Measurements from ENCODE around the gene TEAD1. TPM values are rescaled to one million over a fixed set of nuclear protein-coding genes. Genes with fewer than 3 reads are reported as not detected.
A peak's percentile ranks its signal among the peaks of the same experiment; 100 is the strongest.

TEAD1 gene
- total and polyA plus RNA-seq, 9 of the 15 experiments (the other 6 are each of a cell fraction or from before 2014, with no cell fraction given), result 1.7 to 17.7 (median 10.8) TPM

DNA sequence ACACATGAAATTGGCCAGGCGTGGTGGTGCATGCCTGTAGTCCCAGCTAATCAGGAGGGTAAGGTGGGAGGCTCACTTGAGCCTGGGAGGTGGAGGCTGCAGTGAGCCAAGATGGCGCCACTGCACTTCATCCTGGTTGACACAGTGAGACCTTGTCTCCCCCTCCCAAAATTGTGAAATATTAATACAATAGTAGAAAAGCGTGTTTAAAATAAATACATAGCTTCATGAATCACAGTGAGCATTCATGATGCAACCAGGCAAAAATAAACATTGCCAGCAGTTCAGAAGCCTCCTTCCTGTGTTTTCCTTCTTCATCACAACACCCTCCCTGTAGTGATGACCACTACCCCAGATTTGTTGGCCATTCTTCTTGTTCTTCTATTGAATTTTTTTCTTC, 4.3 kb upstream of the TEAD1 start:
- no TSS peak for BruUV-seq (replicated peaks)
- H3K9ac ChIP-seq (ENCODE audit: insufficient read depth in 1 of 2, low read depth in 2 of 2, low read length in 2 of 2), result no peak overlapping the region
- H2AFZ ChIP-seq (ENCODE audit: low read depth, low read length), result no peak overlapping the region
- H3K27me3 ChIP-seq (ENCODE audit: control insufficient read depth in 2 of 2, insufficient read depth in 2 of 2, low read length in 2 of 2), result no peaks in the 10 kb centered on the region
- ATAC-seq, result no peak
- intact Hi-C loops (cut with micrococcal nuclease), result loop anchor here (5.0 kb wide), 3 partner anchors 72 to 217 kb away; no protein-coding TSS in a partner anchor
- no peak overlapping the region for H3K4me3 ChIP-seq
- no peak overlapping the region for H3K4me2 ChIP-seq (ENCODE audit: insufficient read depth, low read length)
- no peaks in the 10 kb centered on the region for H3K36me3 ChIP-seq (ENCODE audit: control insufficient read depth, insufficient read depth, low read length)
- H3K4me1 ChIP-seq (replicated peaks in 1 of 2; ENCODE audit: control insufficient read depth in 2 of 2, insufficient read depth in 2 of 2, low read length in 2 of 2), result peaks cover 3 to 5% of the 10 kb centered on the region in 2 experiments; a peak in 2 of 5 replicates
- no peak overlapping the region for H3K27ac ChIP-seq (ENCODE audit: extremely low read depth, low read depth, low read length)
- ChIA-PET CTCF (ENCODE audit: low intra/inter-chr PET ratio) (no interaction called here), POLR2A (interaction anchor here (1.5 kb wide), 1 partner anchor 10 kb away, joined by 3 read pairs; no protein-coding TSS in a partner anchor)
- no peak for DNase-seq (ENCODE audit: extremely low read depth in 1 of 4, low spot score in 3 of 4)
- no peaks in the 10 kb centered on the region for H3K9me3 ChIP-seq (replicated peaks; ENCODE audit: control insufficient read depth, insufficient read depth, low read depth, low read length)
- FAIRE-seq, result no peak
- in situ Hi-C loops (cut with MboI), result no loop called here
- 79% methylated on average over 3 of the region's 3 CpGs for WGBS (ENCODE audit: insufficient coverage, low coverage, missing lambda C conversion rate)
- TF ChIP-seq C11orf30 (IDR thresholded peaks at IDR 0.05; ENCODE audit: low read depth) (no peak), CEBPG (CRISPR knock-in tag; IDR thresholded peaks at IDR 0.05) (no peak), CEBPG (tag; conservative IDR thresholded peaks at IDR 0.05 in 1 of 2, IDR thresholded peaks at IDR 0.05 in 1 of 2) (peak in 1 of 2 experiments; percentile 28; a peak in 1 of 4 replicates), YY1 (IDR thresholded peaks at IDR 0.05; ENCODE audit: borderline replicate concordance in 1 of 3, control insufficient read depth in 1 of 3, extremely low read depth in 1 of 3, insufficient read depth in 3 of 3, insufficient read length in 1 of 3, insufficient replicate concordance in 2 of 3, low read depth in 1 of 3, low read length in 2 of 3) (peak in 1 of 3 experiments; percentile 16), GTF2F1 (IDR thresholded peaks at IDR 0.05; ENCODE audit: low read depth, low read length) (no peak)
- H4K20me1 ChIP-seq (replicated peaks; ENCODE audit: control insufficient read depth, insufficient read depth, low read length), result no peaks in the 10 kb centered on the region
- no peaks in the 10 kb centered on the region; the same call in 2 of the 3 replicates for H3K79me2 ChIP-seq (ENCODE audit: control insufficient read depth, insufficient read depth, low read length)
- H3K9me1 ChIP-seq (ENCODE audit: control insufficient read depth, insufficient read depth, low read length), result no peaks in the 10 kb centered on the region
